WTC11 (cell line): Measurements from ENCODE around the gene NAALADL2. TPM values are rescaled to one million over a fixed set of nuclear protein-coding genes. Genes with fewer than 3 reads are reported as not detected.

Source experiments
- ATAC-seq: fragments of 200-7000 bp; cut with Tn5 transposase; 2 replicates; pipeline ENCODE4 v1.10.0; 2021; ENCODE audit warnings: mild to moderate bottlenecking, moderate library complexity
- CTCF ChIA-PET: fragments of 300-600 bp; sonication (Branson Sonifier 250); formaldehyde crosslinking; loops from one replicate; lab custom pipeline; 2021; ENCODE audit warnings: antibody characterized with exemption; lab: Charles Lee
- POLR2A ChIA-PET: fragments of 350-600 bp; sonication (Branson Sonifier 250); formaldehyde crosslinking; loops from one replicate; lab custom pipeline; 2021; ENCODE audit warnings: antibody characterized with exemption; lab: Charles Lee
- DNase-seq: peaks from one replicate; pipeline ENCODE4 v3.0.0; 2021; ENCODE audit warnings: low spot score
- H3K27ac Mint-ChIP-seq: 2 replicates; pipeline ENCODE4 v1.8.0; 2021; ENCODE audit warnings: mixed read lengths
- H3K27me3 Mint-ChIP-seq: 2 replicates; pipeline ENCODE4 v1.8.0; 2021; ENCODE audit warnings: low read depth, mild to moderate bottlenecking, moderate library complexity, mixed read lengths
- H3K36me3 Mint-ChIP-seq: 2 replicates; pipeline ENCODE4 v1.8.0; 2021; ENCODE audit warnings: mixed read lengths
- H3K4me1 Mint-ChIP-seq: 2 replicates; pipeline ENCODE4 v1.8.0; 2022; ENCODE audit warnings: mixed read lengths
- H3K4me3 Mint-ChIP-seq: 2 replicates; pipeline ENCODE4 v1.8.0; 2021; ENCODE audit warnings: mild to moderate bottlenecking, moderate library complexity, mixed read lengths
- H3K9me3 Mint-ChIP-seq: 2 replicates; pipeline ENCODE4 v1.8.0; 2021; ENCODE audit warnings: mixed read lengths
- CDX4 ChIP-seq: fragments of 250-450 bp; sonication (Bioruptor Pico); IDR thresholded peaks from 2 replicates; pipeline ENCODE4 v1.9.0; 2021; ENCODE audit warnings: moderate library complexity, mild to moderate bottlenecking, inconsistent platforms, borderline replicate concordance
- ERG ChIP-seq: fragments of 250-450 bp; sonication (Bioruptor Pico); IDR thresholded peaks from 2 replicates; pipeline ENCODE4 v1.8.0; 2021; ENCODE audit warnings: mild to moderate bottlenecking
- FOXJ3 ChIP-seq: sonication (generic); formaldehyde crosslinking; IDR thresholded peaks from 2 replicates; pipeline ENCODE4 v1.9.0; 2021; ENCODE audit warnings: missing genetic modification reagents, mild to moderate bottlenecking, borderline replicate concordance
- HMGA2 ChIP-seq: fragments of 250-450 bp; sonication (Bioruptor Pico); IDR thresholded peaks from 2 replicates; pipeline ENCODE4 v1.4.0; 2021; ENCODE audit warnings: mild to moderate bottlenecking, moderate library complexity
- IRF1 ChIP-seq: sonication (generic); formaldehyde crosslinking; IDR thresholded peaks from 2 replicates; pipeline ENCODE4 v1.8.0; 2023; ENCODE audit warnings: missing genetic modification reagents
- IRF2 ChIP-seq: sonication (generic); formaldehyde crosslinking; IDR thresholded peaks from 2 replicates; pipeline ENCODE4 v1.8.0; 2022; ENCODE audit warnings: low read depth, missing genetic modification reagents, borderline replicate concordance
- MXD4 ChIP-seq: fragments of 250-450 bp; sonication (Bioruptor Pico); IDR thresholded peaks from 2 replicates; pipeline ENCODE4 v1.8.0; 2021; ENCODE audit warnings: mild to moderate bottlenecking, moderate library complexity, borderline replicate concordance
- MYBL2 ChIP-seq: sonication (generic); formaldehyde crosslinking; IDR thresholded peaks from 2 replicates; pipeline ENCODE4 v1.8.1; 2023; ENCODE audit warnings: mild to moderate bottlenecking, moderate library complexity, missing genetic modification reagents
- NFE2L1 ChIP-seq: sonication (generic); formaldehyde crosslinking; IDR thresholded peaks from 2 replicates; pipeline ENCODE4 v1.8.1; 2023; ENCODE audit warnings: missing genetic modification reagents
- TCF7 ChIP-seq: sonication (generic); formaldehyde crosslinking; IDR thresholded peaks from 2 replicates; pipeline ENCODE4 v1.8.0; 2022; ENCODE audit warnings: mild to moderate bottlenecking, low read depth, missing genetic modification reagents, moderate library complexity
- TEAD1 ChIP-seq: sonication (generic); formaldehyde crosslinking; IDR thresholded peaks from 2 replicates; pipeline ENCODE4 v1.8.0; 2022; ENCODE audit warnings: mild to moderate bottlenecking, missing genetic modification reagents
- TEAD4 ChIP-seq: sonication (generic); formaldehyde crosslinking; IDR thresholded peaks from 2 replicates; pipeline ENCODE4 v1.8.0; 2022; ENCODE audit warnings: mild to moderate bottlenecking, missing genetic modification reagents
- TP53 ChIP-seq: sonication (generic); formaldehyde crosslinking; IDR thresholded peaks from 2 replicates; pipeline ENCODE4 v1.8.1; 2023; ENCODE audit warnings: mild to moderate bottlenecking, missing genetic modification reagents
- ZBTB21 ChIP-seq: sonication (generic); formaldehyde crosslinking; IDR thresholded peaks from 2 replicates; pipeline ENCODE4 v1.8.1; 2023; ENCODE audit warnings: mild to moderate bottlenecking, missing genetic modification reagents, borderline replicate concordance
- ZMAT4 ChIP-seq: fragments of 250-450 bp; sonication (Bioruptor Pico); IDR thresholded peaks from 2 replicates; pipeline ENCODE4 v1.9.0; 2021; ENCODE audit warnings: mild to moderate bottlenecking
- ZNF138 ChIP-seq: sonication (generic); formaldehyde crosslinking; conservative IDR thresholded peaks from 2 replicates; pipeline ENCODE4 v1.8.1; 2022; ENCODE audit warnings: mild to moderate bottlenecking, moderate library complexity, missing genetic modification reagents
- ZNF263 ChIP-seq: sonication (generic); formaldehyde crosslinking; IDR thresholded peaks from 2 replicates; pipeline ENCODE4 v1.8.1; 2022; ENCODE audit warnings: low read depth, mild to moderate bottlenecking, moderate library complexity, missing genetic modification reagents
- ZNF671 ChIP-seq: fragments of 250-450 bp; sonication (Bioruptor Pico); IDR thresholded peaks from 2 replicates; pipeline ENCODE4 v1.8.0; 2021; ENCODE audit warnings: mild to moderate bottlenecking
- total RNA-seq: library from RNA; stranded (reverse); gene quantifications from 3 replicates; pipeline ENCODE4 v1.2.3, GENCODE V29; 2021
- TF ChIP-seq, protein P1 (sequence below): sonication (generic); formaldehyde crosslinking; IDR thresholded peaks from 2 replicates; pipeline ENCODE4 v1.8.0; 2023; ENCODE audit warnings: mild to moderate bottlenecking, missing genetic modification reagents
- TF ChIP-seq, protein P2 (sequence below): fragments of 250-450 bp; sonication (Bioruptor Pico); IDR thresholded peaks from 2 replicates; pipeline ENCODE4 v2.1.2; 2022; ENCODE audit warnings: mild to moderate bottlenecking, moderate library complexity
- TF ChIP-seq, protein P3 (sequence below): sonication (generic); formaldehyde crosslinking; IDR thresholded peaks from 2 replicates; pipeline ENCODE4 v1.8.1; 2022; ENCODE audit warnings: mild to moderate bottlenecking, missing genetic modification reagents, moderate library complexity, borderline replicate concordance
- TF ChIP-seq, protein P4 (sequence below): sonication (generic); formaldehyde crosslinking; IDR thresholded peaks from 2 replicates; pipeline ENCODE4 v1.8.0; 2022; ENCODE audit warnings: mild to moderate bottlenecking, missing genetic modification reagents

Gene NAALADL2
- total RNA-seq, 1 experiment from 2014 or later = 1.2 TPM

DNA sequence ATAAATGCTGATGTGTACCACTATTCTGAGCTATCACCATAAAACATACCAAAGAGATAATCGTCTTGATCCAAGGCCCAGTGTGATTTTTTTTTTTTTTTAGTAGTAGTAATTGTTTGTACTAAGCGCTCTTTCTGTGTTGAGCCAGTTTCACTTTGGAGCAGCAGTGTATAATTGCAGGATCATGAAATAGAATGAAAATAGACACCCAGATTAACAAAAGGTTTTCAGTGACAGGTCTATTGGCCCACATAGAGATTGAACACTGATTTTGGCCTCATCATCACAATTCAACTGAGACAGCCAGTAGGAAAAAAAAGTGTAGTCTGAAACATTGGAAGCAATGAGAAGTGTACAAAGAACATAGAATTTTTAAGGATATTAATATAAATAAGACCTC is 749.8 kb downstream of the NAALADL2 start (continued):
- TF ChIP-seq, protein P1, sequence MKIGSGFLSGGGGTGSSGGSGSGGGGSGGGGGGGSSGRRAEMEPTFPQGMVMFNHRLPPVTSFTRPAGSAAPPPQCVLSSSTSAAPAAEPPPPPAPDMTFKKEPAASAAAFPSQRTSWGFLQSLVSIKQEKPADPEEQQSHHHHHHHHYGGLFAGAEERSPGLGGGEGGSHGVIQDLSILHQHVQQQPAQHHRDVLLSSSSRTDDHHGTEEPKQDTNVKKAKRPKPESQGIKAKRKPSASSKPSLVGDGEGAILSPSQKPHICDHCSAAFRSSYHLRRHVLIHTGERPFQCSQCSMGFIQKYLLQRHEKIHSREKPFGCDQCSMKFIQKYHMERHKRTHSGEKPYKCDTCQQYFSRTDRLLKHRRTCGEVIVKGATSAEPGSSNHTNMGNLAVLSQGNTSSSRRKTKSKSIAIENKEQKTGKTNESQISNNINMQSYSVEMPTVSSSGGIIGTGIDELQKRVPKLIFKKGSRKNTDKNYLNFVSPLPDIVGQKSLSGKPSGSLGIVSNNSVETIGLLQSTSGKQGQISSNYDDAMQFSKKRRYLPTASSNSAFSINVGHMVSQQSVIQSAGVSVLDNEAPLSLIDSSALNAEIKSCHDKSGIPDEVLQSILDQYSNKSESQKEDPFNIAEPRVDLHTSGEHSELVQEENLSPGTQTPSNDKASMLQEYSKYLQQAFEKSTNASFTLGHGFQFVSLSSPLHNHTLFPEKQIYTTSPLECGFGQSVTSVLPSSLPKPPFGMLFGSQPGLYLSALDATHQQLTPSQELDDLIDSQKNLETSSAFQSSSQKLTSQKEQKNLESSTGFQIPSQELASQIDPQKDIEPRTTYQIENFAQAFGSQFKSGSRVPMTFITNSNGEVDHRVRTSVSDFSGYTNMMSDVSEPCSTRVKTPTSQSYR (CRISPR knock-in tag) = no peak
- TF ChIP-seq FOXJ3 (CRISPR knock-in tag) = no peak
- no peak for TF ChIP-seq HMGA2 (CRISPR knock-in tag)
- no peak for TF ChIP-seq TEAD1 (CRISPR knock-in tag)
- TF ChIP-seq TP53 (CRISPR knock-in tag) = no peak
- no peak for TF ChIP-seq IRF1 (CRISPR knock-in tag)
- TF ChIP-seq MXD4 = no peak
- no peak for TF ChIP-seq ERG (CRISPR knock-in tag)

GRCh38 chr3:175612487-175613196 is 753.5 kb downstream of the NAALADL2 start:
- no peak overlapping the region for H3K27ac Mint-ChIP-seq
- ChIA-PET POLR2A (no interaction called here), CTCF (interaction anchor here (0.5 kb wide), 1 partner anchor 1618 kb away, joined by 3 read pairs; no protein-coding TSS in a partner anchor)
- peaks cover 2% of the 10 kb centered on the region for H3K9me3 Mint-ChIP-seq
- no peaks in the 10 kb centered on the region for H3K36me3 Mint-ChIP-seq
- ATAC-seq = no peak
- no peaks in the 10 kb centered on the region for H3K4me1 Mint-ChIP-seq
- H3K4me3 Mint-ChIP-seq = no peak overlapping the region
- H3K27me3 Mint-ChIP-seq = no peaks in the 10 kb centered on the region
- no peak for DNase-seq
- TF ChIP-seq, protein P2, sequence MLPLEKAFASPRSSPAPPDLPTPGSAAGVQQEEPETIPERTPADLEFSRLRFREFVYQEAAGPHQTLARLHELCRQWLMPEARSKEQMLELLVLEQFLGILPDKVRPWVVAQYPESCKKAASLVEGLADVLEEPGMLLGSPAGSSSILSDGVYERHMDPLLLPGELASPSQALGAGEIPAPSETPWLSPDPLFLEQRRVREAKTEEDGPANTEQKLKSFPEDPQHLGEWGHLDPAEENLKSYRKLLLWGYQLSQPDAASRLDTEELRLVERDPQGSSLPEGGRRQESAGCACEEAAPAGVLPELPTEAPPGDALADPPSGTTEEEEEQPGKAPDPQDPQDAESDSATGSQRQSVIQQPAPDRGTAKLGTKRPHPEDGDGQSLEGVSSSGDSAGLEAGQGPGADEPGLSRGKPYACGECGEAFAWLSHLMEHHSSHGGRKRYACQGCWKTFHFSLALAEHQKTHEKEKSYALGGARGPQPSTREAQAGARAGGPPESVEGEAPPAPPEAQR (CRISPR knock-in tag) = no peak
- TF ChIP-seq TCF7 (CRISPR knock-in tag) (no peak), CDX4 (CRISPR knock-in tag) (no peak), NFE2L1 (CRISPR knock-in tag) (no peak), ZNF138 (CRISPR knock-in tag) (no peak), ZBTB21 (CRISPR knock-in tag) (no peak), ZNF671 (CRISPR knock-in tag) (no peak), MYBL2 (CRISPR knock-in tag) (no peak), ZNF263 (CRISPR knock-in tag) (no peak), IRF2 (CRISPR knock-in tag) (no peak), MXD4 (no peak), TEAD4 (CRISPR knock-in tag) (no peak), ZMAT4 (no peak)
- TF ChIP-seq, protein P3, sequence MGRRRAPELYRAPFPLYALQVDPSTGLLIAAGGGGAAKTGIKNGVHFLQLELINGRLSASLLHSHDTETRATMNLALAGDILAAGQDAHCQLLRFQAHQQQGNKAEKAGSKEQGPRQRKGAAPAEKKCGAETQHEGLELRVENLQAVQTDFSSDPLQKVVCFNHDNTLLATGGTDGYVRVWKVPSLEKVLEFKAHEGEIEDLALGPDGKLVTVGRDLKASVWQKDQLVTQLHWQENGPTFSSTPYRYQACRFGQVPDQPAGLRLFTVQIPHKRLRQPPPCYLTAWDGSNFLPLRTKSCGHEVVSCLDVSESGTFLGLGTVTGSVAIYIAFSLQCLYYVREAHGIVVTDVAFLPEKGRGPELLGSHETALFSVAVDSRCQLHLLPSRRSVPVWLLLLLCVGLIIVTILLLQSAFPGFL (CRISPR knock-in tag) = no peak
- TF ChIP-seq, protein P4, sequence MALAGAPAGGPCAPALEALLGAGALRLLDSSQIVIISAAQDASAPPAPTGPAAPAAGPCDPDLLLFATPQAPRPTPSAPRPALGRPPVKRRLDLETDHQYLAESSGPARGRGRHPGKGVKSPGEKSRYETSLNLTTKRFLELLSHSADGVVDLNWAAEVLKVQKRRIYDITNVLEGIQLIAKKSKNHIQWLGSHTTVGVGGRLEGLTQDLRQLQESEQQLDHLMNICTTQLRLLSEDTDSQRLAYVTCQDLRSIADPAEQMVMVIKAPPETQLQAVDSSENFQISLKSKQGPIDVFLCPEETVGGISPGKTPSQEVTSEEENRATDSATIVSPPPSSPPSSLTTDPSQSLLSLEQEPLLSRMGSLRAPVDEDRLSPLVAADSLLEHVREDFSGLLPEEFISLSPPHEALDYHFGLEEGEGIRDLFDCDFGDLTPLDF (CRISPR knock-in tag) = no peak
- TF ChIP-seq, protein P1 (CRISPR knock-in tag) = no peak
